K562 (cell line): ENCODE measurements around the gene MED29. TPM values are rescaled to one million over a fixed set of nuclear protein-coding genes. Genes with fewer than 3 reads are reported as not detected.

Source experiments
- BRF1 ChIP-seq: IDR thresholded peaks from 3 replicates; pipeline ENCODE4 v1.6.1; 2011; ENCODE audit warnings: borderline replicate concordance, mild to moderate bottlenecking; ENCODE audit not compliant: insufficient read length; ENCODE audit errors: extremely low read depth
- CHCHD3 ChIP-seq: fragments of 250-450 bp; sonication (Bioruptor Pico); IDR thresholded peaks from 2 replicates; pipeline ENCODE4 v2.1.2; 2022; ENCODE audit warnings: mild to moderate bottlenecking
- DMBX1 ChIP-seq: fragments of 250-450 bp; sonication (Bioruptor Pico); IDR thresholded peaks from 2 replicates; pipeline ENCODE4 v1.8.0; 2022; ENCODE audit warnings: inconsistent platforms, mild to moderate bottlenecking, moderate library complexity, borderline replicate concordance
- EP300 ChIP-seq: IDR thresholded peaks from 2 replicates; pipeline ENCODE4 v1.6.1; 2012; ENCODE audit warnings: low read length, improper control_type of control experiment
- ESRRA ChIP-seq: fragments of 450-650 bp; IDR thresholded peaks from 2 replicates; pipeline ENCODE4 v1.6.1; 2014; ENCODE audit warnings: low read depth, mild to moderate bottlenecking, moderate library complexity, borderline replicate concordance
- HIVEP1 ChIP-seq: fragments of 250-450 bp; sonication (Bioruptor Pico); IDR thresholded peaks from 2 replicates; pipeline ENCODE4 v1.4.0; 2020; ENCODE audit warnings: mild to moderate bottlenecking
- HNRNPH1 ChIP-seq: fragments of 200-400 bp; formaldehyde crosslinking; optimal IDR thresholded peaks from 2 replicates; pipeline ENCODE3; 2017; ENCODE audit warnings: low read depth, mild to moderate bottlenecking, low read length, moderate library complexity
- HNRNPL ChIP-seq: fragments of 200-400 bp; formaldehyde crosslinking; IDR thresholded peaks from 2 replicates; pipeline ENCODE4 v1.6.1; 2017; ENCODE audit warnings: low read depth, mild to moderate bottlenecking, low read length
- IRF9 ChIP-seq: fragments of 450-650 bp; IDR thresholded peaks from 2 replicates; pipeline ENCODE4 v1.6.1; 2016; ENCODE audit warnings: missing biosample characterization, missing genetic modification characterization
- MAFF ChIP-seq: IDR thresholded peaks from 2 replicates; pipeline ENCODE4 v1.6.1; 2012; ENCODE audit warnings: low read length, improper control_type of control experiment
- MCM5 ChIP-seq: fragments of 450-650 bp; IDR thresholded peaks from 2 replicates; pipeline ENCODE4 v1.6.1; 2016; ENCODE audit warnings: low read depth
- MNT ChIP-seq, 2 experiments: fragments of 450-650 bp; conservative IDR thresholded peaks; 2 replicates each; pipeline ENCODE4 v1.6.1; 2017; ENCODE audit warnings: mild to moderate bottlenecking in 2 of 2, moderate library complexity in 2 of 2
- NFYB ChIP-seq: IDR thresholded peaks from 2 replicates; pipeline ENCODE4 v1.6.1; 2011; ENCODE audit warnings: mild to moderate bottlenecking, moderate library complexity; ENCODE audit not compliant: insufficient read length; ENCODE audit errors: extremely low read depth
- TAF1 ChIP-seq: IDR thresholded peaks from 2 replicates; pipeline ENCODE4 v1.6.1; 2011; ENCODE audit warnings: mild to moderate bottlenecking, low read length, moderate library complexity; ENCODE audit not compliant: insufficient read depth, control insufficient read depth, severe bottlenecking; ENCODE audit errors: extremely low read depth
- TCF15 ChIP-seq: fragments of 250-450 bp; sonication (Bioruptor Pico); IDR thresholded peaks from 2 replicates; pipeline ENCODE4 v1.8.0; 2022; ENCODE audit warnings: moderate library complexity, mild to moderate bottlenecking, inconsistent platforms
- ZNF561 ChIP-seq: fragments of 450-650 bp; formaldehyde crosslinking; conservative IDR thresholded peaks from 2 replicates; pipeline ENCODE4 v1.4.0; 2020; ENCODE audit warnings: mild to moderate bottlenecking, moderate library complexity
- ZNF717 ChIP-seq: fragments of 250-450 bp; sonication (Bioruptor Pico); IDR thresholded peaks from 2 replicates; pipeline ENCODE4 v1.5.0; 2021
- ZNF740 ChIP-seq, 3 experiments: fragments of 200-800 bp in 1 of 3; sonication (Bioruptor generic) in 1 of 3; sonication (generic) in 1 of 3; formaldehyde crosslinking in 1 of 3; IDR thresholded peaks; 2 replicates each; pipeline versions ENCODE4 v1.6.1 to v1.8.0; 2016 to 2022; ENCODE audit warnings: mild to moderate bottlenecking in 2 of 3, missing compliant biosample characterization in 2 of 3, missing genetic modification characterization in 2 of 3, missing genetic modification reagents in 1 of 3
- polyA plus RNA-seq, 8 experiments: library from polyadenylated mRNA; depleted of rRNA in 4 of 8; stranded (reverse) in 5 of 8; unstranded in 3 of 8; fragments of >200 nt; fragmentation: Nextera tagmentation in 2 of 8; fragmentation: Illumina TruSeq in 1 of 8; extraction: Ambion mirVana in 2 of 8; extraction: Trizol in 1 of 8; gene quantifications; 2 replicates each; pipeline versions ENCODE4 v1.2.1 to v1.2.3, GENCODE V29; 2011 to 2014; ENCODE audit warnings: inconsistent platforms in 1 of 8, missing spikeins in 1 of 8
- total RNA-seq, 7 experiments: library from RNA; depleted of rRNA in 6 of 7; stranded (reverse); fragments of >200 nt in 6 of 7; fragmentation: Illumina TruSeq in 2 of 7; extraction: Trizol in 2 of 7; gene quantifications; 2 replicates each; pipeline versions ENCODE4 v1.2.1 to v1.2.3, GENCODE V29; 2011 to 2021; ENCODE audit warnings: low replicate concordance in 1 of 7
- TF ChIP-seq, protein P1 (sequence below), 3 experiments: fragments of 200-800 bp in 1 of 3; fragments of 250-450 bp in 1 of 3; fragments of 450-650 bp in 1 of 3; sonication (Bioruptor Pico) in 1 of 3; sonication (Bioruptor generic) in 1 of 3; formaldehyde crosslinking in 1 of 3; IDR thresholded peaks; 2 replicates each; pipeline versions ENCODE4 v1.6.1 to v1.8.0; 2016 to 2022; ENCODE audit warnings: mild to moderate bottlenecking in 2 of 3, missing genetic modification characterization in 2 of 3, missing compliant biosample characterization in 1 of 3, moderate library complexity in 1 of 3

Gene MED29
- total and polyA plus RNA-seq, 9 of the 15 experiments (the other 6 are each of a cell fraction or from before 2014, with no cell fraction given): 1.8 to 22.6 (median 12.4) TPM

GRCh38 chr19:39409208-39410016 lies 18.2 kb downstream of the MED29 start (continued):
- TF ChIP-seq TCF15 (CRISPR knock-in tag) (no peak), EP300 (no peak), ZNF561 (CRISPR knock-in tag) (no peak), ZNF740 (CRISPR knock-in tag; IDR thresholded peaks at IDR 0.05) (no peak), ZNF740 (tag; IDR thresholded peaks at IDR 0.05) (no peak), BRF1 (no peak), NFYB (no peak), DMBX1 (CRISPR knock-in tag) (no peak), HNRNPL (no peak), HNRNPH1 (no peak), IRF9 (no peak), TAF1 (peak; percentile 59), MAFF (no peak), ZNF717 (CRISPR knock-in tag) (no peak), MNT (conservative IDR thresholded peaks at IDR 0.05) (peak; percentile 52 to 54; a peak in 3 of 4 replicates), ESRRA (no peak), MCM5 (no peak), HIVEP1 (CRISPR knock-in tag) (no peak), CHCHD3 (CRISPR knock-in tag) (no peak)
- TF ChIP-seq, protein P1, sequence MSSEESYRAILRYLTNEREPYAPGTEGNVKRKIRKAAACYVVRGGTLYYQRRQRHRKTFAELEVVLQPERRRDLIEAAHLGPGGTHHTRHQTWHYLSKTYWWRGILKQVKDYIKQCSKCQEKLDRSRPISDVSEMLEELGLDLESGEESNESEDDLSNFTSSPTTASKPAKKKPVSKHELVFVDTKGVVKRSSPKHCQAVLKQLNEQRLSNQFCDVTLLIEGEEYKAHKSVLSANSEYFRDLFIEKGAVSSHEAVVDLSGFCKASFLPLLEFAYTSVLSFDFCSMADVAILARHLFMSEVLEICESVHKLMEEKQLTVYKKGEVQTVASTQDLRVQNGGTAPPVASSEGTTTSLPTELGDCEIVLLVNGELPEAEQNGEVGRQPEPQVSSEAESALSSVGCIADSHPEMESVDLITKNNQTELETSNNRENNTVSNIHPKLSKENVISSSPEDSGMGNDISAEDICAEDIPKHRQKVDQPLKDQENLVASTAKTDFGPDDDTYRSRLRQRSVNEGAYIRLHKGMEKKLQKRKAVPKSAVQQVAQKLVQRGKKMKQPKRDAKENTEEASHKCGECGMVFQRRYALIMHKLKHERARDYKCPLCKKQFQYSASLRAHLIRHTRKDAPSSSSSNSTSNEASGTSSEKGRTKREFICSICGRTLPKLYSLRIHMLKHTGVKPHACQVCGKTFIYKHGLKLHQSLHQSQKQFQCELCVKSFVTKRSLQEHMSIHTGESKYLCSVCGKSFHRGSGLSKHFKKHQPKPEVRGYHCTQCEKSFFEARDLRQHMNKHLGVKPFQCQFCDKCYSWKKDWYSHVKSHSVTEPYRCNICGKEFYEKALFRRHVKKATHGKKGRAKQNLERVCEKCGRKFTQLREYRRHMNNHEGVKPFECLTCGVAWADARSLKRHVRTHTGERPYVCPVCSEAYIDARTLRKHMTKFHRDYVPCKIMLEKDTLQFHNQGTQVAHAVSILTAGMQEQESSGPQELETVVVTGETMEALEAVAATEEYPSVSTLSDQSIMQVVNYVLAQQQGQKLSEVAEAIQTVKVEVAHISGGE (CRISPR knock-in tag; IDR thresholded peaks at IDR 0.05): peak in 1 of 3 experiments; percentile 85; a peak in 2 of 6 replicates
